ENCODE measurements around the gene TMX4. TPM values are rescaled to one million over a fixed set of nuclear protein-coding genes. Genes with fewer than 3 reads are reported as not detected.

Gene TMX4
- total and polyA plus RNA-seq, 2 experiments from 2014 or later, result 27.5 to 50.5 TPM

DNA sequence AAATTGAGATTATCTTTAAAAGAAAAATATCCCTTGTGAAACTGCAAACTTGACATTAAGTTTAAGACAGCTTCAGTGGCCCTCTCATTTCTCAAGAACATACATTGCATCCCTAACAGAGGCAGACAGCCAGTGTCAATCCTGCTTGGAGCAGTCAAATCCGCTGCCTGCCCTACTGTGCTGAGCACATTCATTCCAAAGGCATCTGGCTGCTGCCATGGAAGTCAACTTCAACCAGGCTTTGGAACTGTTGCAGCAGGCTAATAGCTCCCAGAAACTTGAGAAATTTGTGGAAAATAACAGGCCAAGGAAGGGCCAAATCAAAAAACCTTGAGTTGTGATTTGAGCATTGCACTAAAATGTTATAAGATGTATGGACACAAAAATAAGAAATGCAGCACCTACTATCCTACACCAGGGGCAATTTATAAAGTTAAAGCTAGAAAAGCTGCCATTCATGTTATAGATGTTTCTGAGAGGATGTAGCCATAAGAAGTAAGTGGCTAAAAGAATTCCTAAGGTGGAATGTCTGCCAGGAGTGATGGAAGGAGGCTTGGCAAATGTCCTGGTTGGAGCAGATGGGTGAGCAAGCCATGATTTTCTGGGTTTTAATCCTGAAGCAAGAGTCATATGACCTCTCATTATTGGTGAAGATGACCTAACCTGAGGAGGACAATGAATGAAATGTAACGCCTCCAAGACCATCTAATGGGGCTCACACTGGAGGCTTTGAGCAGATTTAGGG, 47.9 kb downstream of the TMX4 start:
- H3K4me1 ChIP-seq (ENCODE audit: insufficient read depth), result no peaks in the 10 kb centered on the region
- no peak for TF ChIP-seq EZH2 (IDR thresholded peaks at IDR 0.05; ENCODE audit: borderline replicate concordance)
- TF ChIP-seq CTCF (IDR thresholded peaks at IDR 0.05; ENCODE audit: poor library complexity), result no peak
- TF ChIP-seq EZH2phosphoT487 (IDR thresholded peaks at IDR 0.05; ENCODE audit: low read depth, severe bottlenecking, unreplicated experiment), result no peak
- no peak for DNase-seq (ENCODE audit: low spot score)
- H4K20me1 ChIP-seq (ENCODE audit: insufficient read depth, poor library complexity, severe bottlenecking), result no peaks in the 10 kb centered on the region
- H2AFZ ChIP-seq, result no peak overlapping the region
- H3K4me2 ChIP-seq, result no peak overlapping the region
- no peaks in the 10 kb centered on the region for H3K36me3 ChIP-seq (replicated peaks; ENCODE audit: insufficient read depth, low read depth)
- no peak overlapping the region for H3K27ac ChIP-seq
- no peaks in the 10 kb centered on the region for H3K79me2 ChIP-seq
- WGBS (ENCODE audit: low lambda C conversion rate, missing lambda C conversion rate), result 75% methylated on average over 2 of the region's 2 CpGs
- H3K27me3 ChIP-seq, result no peaks in the 10 kb centered on the region
- H3K4me3 ChIP-seq, result no peak overlapping the region
- H3K9me2 ChIP-seq (replicated peaks; ENCODE audit: insufficient read depth), result no peaks in the 10 kb centered on the region
- H3K9me3 ChIP-seq (ENCODE audit: low read depth), result no peaks in the 10 kb centered on the region

- DNase-seq (ENCODE audit: low spot score), result no peak
- Histone ChIP-seq H4K20me1 (ENCODE audit: insufficient read depth, poor library complexity, severe bottlenecking) (no peaks in the 10 kb centered on the region), H3K9me2 (replicated peaks; ENCODE audit: insufficient read depth) (no peaks in the 10 kb centered on the region), H3K4me1 (ENCODE audit: insufficient read depth) (no peaks in the 10 kb centered on the region), H3K4me2 (no peak overlapping the region), H3K79me2 (no peaks in the 10 kb centered on the region), H2AFZ (no peak overlapping the region), H3K27ac (no peak overlapping the region), H3K27me3 (no peaks in the 10 kb centered on the region), H3K4me3 (no peak overlapping the region), H3K36me3 (replicated peaks; ENCODE audit: insufficient read depth, low read depth) (no peaks in the 10 kb centered on the region), H3K9me3 (ENCODE audit: low read depth) (no peaks in the 10 kb centered on the region)
- WGBS (ENCODE audit: low lambda C conversion rate, missing lambda C conversion rate), result 83% methylated on average over 4 of the region's 4 CpGs
- TF ChIP-seq EZH2 (IDR thresholded peaks at IDR 0.05; ENCODE audit: borderline replicate concordance) (no peak), CTCF (IDR thresholded peaks at IDR 0.05; ENCODE audit: poor library complexity) (no peak), EZH2phosphoT487 (IDR thresholded peaks at IDR 0.05; ENCODE audit: low read depth, severe bottlenecking, unreplicated experiment) (no peak)
Measured at GRCh38 chr20:7967199-7967844, 52.2 kb downstream of the TMX4 start.

- Histone ChIP-seq H3K9me2 (replicated peaks; ENCODE audit: insufficient read depth) (no peaks in the 10 kb centered on the region), H3K79me2 (no peaks in the 10 kb centered on the region), H3K36me3 (replicated peaks; ENCODE audit: insufficient read depth, low read depth) (no peaks in the 10 kb centered on the region), H4K20me1 (ENCODE audit: insufficient read depth, poor library complexity, severe bottlenecking) (no peaks in the 10 kb centered on the region), H3K4me1 (ENCODE audit: insufficient read depth) (no peaks in the 10 kb centered on the region), H3K9me3 (ENCODE audit: low read depth) (no peaks in the 10 kb centered on the region), H3K27ac (no peak overlapping the region), H2AFZ (no peak overlapping the region), H3K4me2 (no peak overlapping the region), H3K4me3 (no peak overlapping the region), H3K27me3 (no peaks in the 10 kb centered on the region)
- TF ChIP-seq EZH2 (IDR thresholded peaks at IDR 0.05; ENCODE audit: borderline replicate concordance) (no peak), EZH2phosphoT487 (IDR thresholded peaks at IDR 0.05; ENCODE audit: low read depth, severe bottlenecking, unreplicated experiment) (no peak), CTCF (IDR thresholded peaks at IDR 0.05; ENCODE audit: poor library complexity) (no peak)
- WGBS (ENCODE audit: low lambda C conversion rate, missing lambda C conversion rate), result 50% methylated on average over 3 of the region's 3 CpGs
- no peak for DNase-seq (ENCODE audit: low spot score)
Measured at GRCh38 chr20:7966176-7966575, 53.4 kb downstream of the TMX4 start.
